HG02623 (cell line): ENCODE measurements around the gene SNAPC2.

Experiments
- ATAC-seq: cut with Tn5 transposase; IDR thresholded peaks from one replicate; pipeline ENCODE4 v1.9.1; 2021; ENCODE audit warnings: moderate library complexity; ENCODE audit not compliant: unreplicated experiment

The SNAPC2 gene

GRCh38 chr19:7919610-7920518, at the start of gene SNAPC2:
SNAPC2 (plus strand) TSS chr19:7920338; CDS start chr19:7920367, 29 bp downstream.
- ATAC-seq, result peak; percentile 49

GRCh38 chr19:7870571-7871436, 49.3 kb upstream of the SNAPC2 start:
- ATAC-seq, result no peak

GRCh38 chr19:7871437-7872305, 48.5 kb upstream of the SNAPC2 start:
- ATAC-seq, result no peak

- no peak for ATAC-seq
Observed at GRCh38 chr19:7872306-7873204, 47.6 kb upstream of the SNAPC2 start.

GRCh38 chr19:7873304-7874075, 46.6 kb upstream of the SNAPC2 start:
- ATAC-seq, result no peak

GRCh38 chr19:7874076-7874896, 45.9 kb upstream of the SNAPC2 start, which contains the start of gene PRR36:
PRR36 (minus strand) TSS chr19:7874390; CDS start chr19:7873689, 701 bp downstream.
- ATAC-seq, result no peak

GRCh38 chr19:7874897-7875273, 45.3 kb upstream of the SNAPC2 start:
- no peak for ATAC-seq

- no peak for ATAC-seq
Observed at GRCh38 chr19:7877249-7877836, 42.8 kb upstream of the SNAPC2 start.

- ATAC-seq, result no peak
Observed at GRCh38 chr19:7879111-7879807, 40.9 kb upstream of the SNAPC2 start.

GRCh38 chr19:7879836-7880235, 40.3 kb upstream of the SNAPC2 start:
- ATAC-seq, result no peak

GRCh38 chr19:7881910-7882309, 38.2 kb upstream of the SNAPC2 start:
- no peak for ATAC-seq

GRCh38 chr19:7883105-7883504, 37.0 kb upstream of the SNAPC2 start:
- ATAC-seq, result no peak

GRCh38 chr19:7883796-7884570, 36.2 kb upstream of the SNAPC2 start:
- ATAC-seq, result no peak

- ATAC-seq, result no peak
Observed at GRCh38 chr19:7885818-7886217, 34.3 kb upstream of the SNAPC2 start.

- ATAC-seq, result no peak
Observed at GRCh38 chr19:7887408-7888144, 32.6 kb upstream of the SNAPC2 start.
